Esophagus (tissue), 2 donors: ENCODE measurements around the gene SLC38A8. TPM values are rescaled to one million over a fixed set of nuclear protein-coding genes. Genes with fewer than 3 reads are reported as not detected.

Source experiments
- H3K27ac ChIP-seq, 2 donors: one replicate each; pipeline ENCODE4 v1.5.1; 2013; ENCODE audit warnings: low read depth in 2 of 2, mild to moderate bottlenecking in 2 of 2, inconsistent platforms in 1 of 2, low read length in 1 of 2, moderate library complexity in 1 of 2
- H3K27me3 ChIP-seq, 2 donors: one replicate each; pipeline ENCODE4 v1.6.1; 2013; ENCODE audit warnings: low read length in 2 of 2, control low read depth in 1 of 2, mild to moderate bottlenecking in 1 of 2; ENCODE audit not compliant: insufficient read depth in 2 of 2, control insufficient read depth in 1 of 2
- H3K36me3 ChIP-seq, 2 donors: one replicate each; pipeline ENCODE4 v1.6.1; 2013; ENCODE audit warnings: low read length in 1 of 2; ENCODE audit not compliant: control insufficient read depth in 2 of 2, insufficient read depth in 2 of 2
- H3K4me1 ChIP-seq, 2 donors: one replicate each; pipeline ENCODE4 v1.6.1; 2013; ENCODE audit warnings: low read length in 1 of 2; ENCODE audit not compliant: control insufficient read depth in 2 of 2, insufficient read depth in 2 of 2
- H3K4me3 ChIP-seq, 2 donors: one replicate each; pipeline ENCODE4 v1.5.1; 2013; ENCODE audit warnings: low read length in 2 of 2, mild to moderate bottlenecking in 2 of 2, low read depth in 1 of 2, moderate library complexity in 1 of 2
- H3K9me3 ChIP-seq, 2 donors: one replicate each; pipeline ENCODE4 v1.6.1; 2013; ENCODE audit warnings: mild to moderate bottlenecking in 2 of 2, low read depth in 1 of 2, low read length in 1 of 2, moderate library complexity in 1 of 2; ENCODE audit not compliant: control insufficient read depth in 2 of 2, insufficient read depth in 1 of 2
- WGBS, 2 donors: extraction: QIAGEN DNeasy Blood & Tissue Kit; methylation state at CpG; one replicate each; pipeline ENCODE4 v1.1.7; 2013; 5-methylcytosine and 5-hydroxymethylcytosine counted together
- polyA plus RNA-seq, 2 donors: library from polyadenylated mRNA; stranded (reverse); fragments of 200-250 nt; gene quantifications; one replicate each; pipeline ENCODE4 v1.2.3, GENCODE V29; 2013
- donor health status: healthy with polysubstance abuse.
- donor health status: Bipolar disorder and iron deficiency.

SLC38A8 gene
- polyA plus RNA-seq, 2 donors, result 0.06 TPM; not detected in 1

GRCh38 chr16:83998091-83998490 lies 44.5 kb downstream of the SLC38A8 start:
- Histone ChIP-seq H3K36me3 (no peaks in the 10 kb centered on the region), H3K9me3 (peaks cover 0 to 2% of the 10 kb centered on the region in 2 donors), H3K27me3 (no peaks in the 10 kb centered on the region), H3K27ac (no peak overlapping the region), H3K4me3 (no peak overlapping the region), H3K4me1 (no peaks in the 10 kb centered on the region)
- 87 to 91% methylated on average over 13 of the region's 13 CpGs for WGBS, 2 donors

GRCh38 chr16:83996481-83997252 lies 45.9 kb downstream of the SLC38A8 start:
- H3K4me1 ChIP-seq, result no peaks in the 10 kb centered on the region
- H3K27ac ChIP-seq, result no peak overlapping the region
- 82 to 90% methylated on average over 15 of the region's 15 CpGs for WGBS, 2 donors
- H3K36me3 ChIP-seq, result no peaks in the 10 kb centered on the region
- no peak overlapping the region for H3K4me3 ChIP-seq
- peaks cover 0 to 2% of the 10 kb centered on the region in 2 donors for H3K9me3 ChIP-seq
- H3K27me3 ChIP-seq, result no peaks in the 10 kb centered on the region

- WGBS, 2 donors, result 9 to 12% methylated on average over 21 of the region's 21 CpGs
- Histone ChIP-seq H3K36me3 (no peaks in the 10 kb centered on the region), H3K27me3 (no peaks in the 10 kb centered on the region), H3K27ac (no peak overlapping the region), H3K4me3 (no peak overlapping the region), H3K9me3 (peaks cover 0 to 2% of the 10 kb centered on the region in 2 donors), H3K4me1 (no peaks in the 10 kb centered on the region)
Measured at GRCh38 chr16:83995754-83996153, 46.8 kb downstream of the SLC38A8 start.

DNA sequence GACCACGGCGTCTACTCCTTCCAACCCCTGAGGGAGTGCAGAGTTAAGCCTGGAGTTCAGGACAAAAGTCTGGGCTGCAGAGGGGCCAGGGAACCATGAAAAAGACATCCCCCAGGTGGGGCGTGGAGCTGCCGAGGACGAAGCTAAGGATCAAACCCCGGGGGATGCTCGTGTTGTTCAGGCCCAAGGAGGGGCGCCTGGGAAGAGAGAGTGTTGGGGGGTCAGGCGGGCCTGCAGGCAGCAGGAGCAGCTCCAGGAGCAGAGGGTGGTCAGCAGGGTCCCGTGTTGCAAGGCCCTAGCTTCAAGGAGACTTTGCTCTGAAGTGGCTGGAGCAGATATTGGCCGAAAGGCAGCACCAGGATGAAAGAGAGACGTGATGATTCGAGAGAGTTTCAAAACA lies 47.9 kb downstream of the SLC38A8 start:
- Histone ChIP-seq H3K27ac (no peak overlapping the region), H3K9me3 (peaks cover 0 to 2% of the 10 kb centered on the region in 2 donors), H3K4me1 (no peaks in the 10 kb centered on the region), H3K36me3 (no peaks in the 10 kb centered on the region), H3K27me3 (no peaks in the 10 kb centered on the region), H3K4me3 (no peak overlapping the region)
- 81 to 85% methylated on average over 13 of the region's 13 CpGs for WGBS, 2 donors

- no peaks in the 10 kb centered on the region for H3K4me1 ChIP-seq
- no peaks in the 10 kb centered on the region for H3K36me3 ChIP-seq
- H3K4me3 ChIP-seq, result no peak overlapping the region
- H3K27ac ChIP-seq, result no peak overlapping the region
- H3K27me3 ChIP-seq, result no peaks in the 10 kb centered on the region
- H3K9me3 ChIP-seq, result peaks cover 0 to 2% of the 10 kb centered on the region in 2 donors
- WGBS, 2 donors, result 72 to 78% methylated on average over 8 of the region's 8 CpGs
Measured at GRCh38 chr16:83994087-83994486, 48.5 kb downstream of the SLC38A8 start.

GRCh38 chr16:83992624-83993023 lies 50.0 kb downstream of the SLC38A8 start:
- Histone ChIP-seq H3K27me3 (no peaks in the 10 kb centered on the region), H3K27ac (no peak overlapping the region), H3K4me1 (no peaks in the 10 kb centered on the region), H3K9me3 (peaks cover 0 to 2% of the 10 kb centered on the region in 2 donors), H3K36me3 (no peaks in the 10 kb centered on the region), H3K4me3 (no peak overlapping the region)
- 68 to 72% methylated on average over 6 of the region's 6 CpGs for WGBS, 2 donors

- 86 to 92% methylated on average over 11 of the region's 11 CpGs for WGBS, 2 donors
- no peaks in the 10 kb centered on the region for H3K27me3 ChIP-seq
- no peaks in the 10 kb centered on the region for H3K9me3 ChIP-seq
- no peaks in the 10 kb centered on the region for H3K36me3 ChIP-seq
- H3K4me1 ChIP-seq, result no peaks in the 10 kb centered on the region
- no peak overlapping the region for H3K4me3 ChIP-seq
- no peak overlapping the region for H3K27ac ChIP-seq
Measured at GRCh38 chr16:83990492-83990891, 52.1 kb downstream of the SLC38A8 start.

- no peaks in the 10 kb centered on the region for H3K27me3 ChIP-seq
- no peaks in the 10 kb centered on the region for H3K36me3 ChIP-seq
- no peaks in the 10 kb centered on the region for H3K9me3 ChIP-seq
- no peak overlapping the region for H3K27ac ChIP-seq
- H3K4me3 ChIP-seq, result no peak overlapping the region
- 39 to 41% methylated on average over 8 of the region's 8 CpGs for WGBS, 2 donors
- H3K4me1 ChIP-seq, result no peaks in the 10 kb centered on the region
Measured at GRCh38 chr16:83989300-83989699, 53.3 kb downstream of the SLC38A8 start.

GRCh38 chr16:83983491-83983890 lies 59.1 kb downstream of the SLC38A8 start:
- WGBS, 2 donors, result 77 to 84% methylated on average over 4 of the region's 4 CpGs
- H3K27me3 ChIP-seq, result no peaks in the 10 kb centered on the region
- no peaks in the 10 kb centered on the region for H3K4me1 ChIP-seq
- H3K4me3 ChIP-seq, result no peak overlapping the region
- peaks cover 0 to 2% of the 10 kb centered on the region in 2 donors for H3K9me3 ChIP-seq
- no peaks in the 10 kb centered on the region for H3K36me3 ChIP-seq
- no peak overlapping the region for H3K27ac ChIP-seq

GRCh38 chr16:83981799-83982198 lies 60.8 kb downstream of the SLC38A8 start:
- Histone ChIP-seq H3K27me3 (no peaks in the 10 kb centered on the region), H3K9me3 (peaks cover 0 to 7% of the 10 kb centered on the region in 2 donors), H3K36me3 (no peaks in the 10 kb centered on the region), H3K4me1 (no peaks in the 10 kb centered on the region), H3K4me3 (no peak overlapping the region), H3K27ac (no peak overlapping the region)
- 96 to 97% methylated on average over 8 of the region's 8 CpGs for WGBS, 2 donors
